Measurements from ENCODE around the gene C21orf58.

- TF ChIP-seq CTCF (IDR thresholded peaks at IDR 0.05) = no peak
- TF ChIP-seq POLR2A (IDR thresholded peaks at IDR 0.05) = no peak
Observed at GRCh38 chr21:46274797-46275390, 48.8 kb downstream of the C21orf58 start.

Measured in upper lobe of left lung (tissue), 4 donors.